ENCODE results near the gene PALLD.

DNA sequence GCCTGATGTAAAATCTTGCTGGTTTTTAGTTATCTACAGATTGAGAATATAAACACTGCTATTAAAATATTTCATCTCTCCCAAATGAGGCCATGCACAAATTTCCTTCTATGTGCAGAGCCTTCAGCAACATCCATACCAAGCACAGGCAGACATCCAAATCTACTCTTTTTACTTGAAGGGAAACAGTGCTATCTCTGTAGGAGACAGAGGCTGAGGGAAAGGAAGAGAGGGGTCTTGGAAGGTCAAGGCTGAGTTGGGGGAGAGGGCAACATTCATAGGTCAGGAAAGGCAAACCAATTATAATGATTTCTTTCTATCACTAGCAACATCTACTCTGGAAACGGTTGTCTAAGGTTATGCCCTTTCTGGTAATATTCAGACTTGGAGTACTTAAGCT lies 273.0 kb downstream of the PALLD start:
- TF ChIP-seq, protein P1, sequence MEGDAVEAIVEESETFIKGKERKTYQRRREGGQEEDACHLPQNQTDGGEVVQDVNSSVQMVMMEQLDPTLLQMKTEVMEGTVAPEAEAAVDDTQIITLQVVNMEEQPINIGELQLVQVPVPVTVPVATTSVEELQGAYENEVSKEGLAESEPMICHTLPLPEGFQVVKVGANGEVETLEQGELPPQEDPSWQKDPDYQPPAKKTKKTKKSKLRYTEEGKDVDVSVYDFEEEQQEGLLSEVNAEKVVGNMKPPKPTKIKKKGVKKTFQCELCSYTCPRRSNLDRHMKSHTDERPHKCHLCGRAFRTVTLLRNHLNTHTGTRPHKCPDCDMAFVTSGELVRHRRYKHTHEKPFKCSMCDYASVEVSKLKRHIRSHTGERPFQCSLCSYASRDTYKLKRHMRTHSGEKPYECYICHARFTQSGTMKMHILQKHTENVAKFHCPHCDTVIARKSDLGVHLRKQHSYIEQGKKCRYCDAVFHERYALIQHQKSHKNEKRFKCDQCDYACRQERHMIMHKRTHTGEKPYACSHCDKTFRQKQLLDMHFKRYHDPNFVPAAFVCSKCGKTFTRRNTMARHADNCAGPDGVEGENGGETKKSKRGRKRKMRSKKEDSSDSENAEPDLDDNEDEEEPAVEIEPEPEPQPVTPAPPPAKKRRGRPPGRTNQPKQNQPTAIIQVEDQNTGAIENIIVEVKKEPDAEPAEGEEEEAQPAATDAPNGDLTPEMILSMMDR (IDR thresholded peaks at IDR 0.05): no peak
- no peak for TF ChIP-seq POLR2A (IDR thresholded peaks at IDR 0.05)

Measured in testis (tissue), 2 donors.